ENCODE results near the gene OAS3.

Gene OAS3

GRCh38 chr12:112961074-112961473 is 22.8 kb downstream of the OAS3 start:
- Histone ChIP-seq H3K27me3 (ENCODE audit: insufficient read depth, low read length) (no peaks in the 10 kb centered on the region), H3K4me3 (ENCODE audit: low read depth, low read length) (no peak overlapping the region), H3K79me2 (ENCODE audit: control insufficient read depth, insufficient read depth, low read length, unreplicated experiment) (no peaks in the 10 kb centered on the region), H2AFZ (ENCODE audit: low read length, unreplicated experiment) (no peak overlapping the region), H3K36me3 (ENCODE audit: insufficient read depth, low read length) (peaks cover 68% of the 10 kb centered on the region), H3K27ac (ENCODE audit: low read depth, low read length) (no peak overlapping the region), H3K4me1 (ENCODE audit: control insufficient read depth, insufficient read depth, low read length, unreplicated experiment) (no peaks in the 10 kb centered on the region)

- no peak overlapping the region for H3K4me3 ChIP-seq (ENCODE audit: low read depth, low read length)
- H3K27ac ChIP-seq (ENCODE audit: low read depth, low read length): no peak overlapping the region
- no peak overlapping the region for H2AFZ ChIP-seq (ENCODE audit: low read length, unreplicated experiment)
- H3K36me3 ChIP-seq (ENCODE audit: insufficient read depth, low read length): peaks cover 70% of the 10 kb centered on the region
- H3K79me2 ChIP-seq (ENCODE audit: control insufficient read depth, insufficient read depth, low read length, unreplicated experiment): no peaks in the 10 kb centered on the region
- H3K4me1 ChIP-seq (ENCODE audit: control insufficient read depth, insufficient read depth, low read length, unreplicated experiment): no peaks in the 10 kb centered on the region
- H3K27me3 ChIP-seq (ENCODE audit: insufficient read depth, low read length): no peaks in the 10 kb centered on the region
Observed at GRCh38 chr12:112961536-112961935, 23.3 kb downstream of the OAS3 start.

DNA sequence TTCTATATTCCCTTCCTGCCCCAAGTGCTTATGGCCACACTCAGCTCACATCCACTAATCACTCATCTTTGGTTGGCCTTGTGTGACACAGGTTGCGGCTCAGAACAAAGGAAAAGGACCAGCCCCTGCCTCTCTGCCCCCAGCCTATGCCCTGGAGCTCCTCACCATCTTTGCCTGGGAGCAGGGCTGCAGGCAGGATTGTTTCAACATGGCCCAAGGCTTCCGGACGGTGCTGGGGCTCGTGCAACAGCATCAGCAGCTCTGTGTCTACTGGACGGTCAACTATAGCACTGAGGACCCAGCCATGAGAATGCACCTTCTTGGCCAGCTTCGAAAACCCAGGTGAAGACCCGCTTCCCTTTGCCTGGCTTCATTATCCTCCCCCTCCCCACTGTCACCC is 24.3 kb downstream of the OAS3 start:
- no peaks in the 10 kb centered on the region for H3K27me3 ChIP-seq (ENCODE audit: insufficient read depth, low read length)
- H3K36me3 ChIP-seq (ENCODE audit: insufficient read depth, low read length): peaks cover 80% of the 10 kb centered on the region
- H3K27ac ChIP-seq (ENCODE audit: low read depth, low read length): no peak overlapping the region
- H3K79me2 ChIP-seq (ENCODE audit: control insufficient read depth, insufficient read depth, low read length, unreplicated experiment): no peaks in the 10 kb centered on the region
- H3K4me1 ChIP-seq (ENCODE audit: control insufficient read depth, insufficient read depth, low read length, unreplicated experiment): no peaks in the 10 kb centered on the region
- H3K4me3 ChIP-seq (ENCODE audit: low read depth, low read length): no peak overlapping the region
- no peak overlapping the region for H2AFZ ChIP-seq (ENCODE audit: low read length, unreplicated experiment)

- Histone ChIP-seq H3K4me3 (ENCODE audit: low read depth, low read length) (no peak overlapping the region), H2AFZ (ENCODE audit: low read length, unreplicated experiment) (no peak overlapping the region), H3K27ac (ENCODE audit: low read depth, low read length) (no peak overlapping the region), H3K36me3 (ENCODE audit: insufficient read depth, low read length) (peaks cover 86% of the 10 kb centered on the region), H3K79me2 (ENCODE audit: control insufficient read depth, insufficient read depth, low read length, unreplicated experiment) (no peaks in the 10 kb centered on the region), H3K27me3 (ENCODE audit: insufficient read depth, low read length) (no peaks in the 10 kb centered on the region), H3K4me1 (ENCODE audit: control insufficient read depth, insufficient read depth, low read length, unreplicated experiment) (no peaks in the 10 kb centered on the region)
Observed at GRCh38 chr12:112963227-112963861, 25.1 kb downstream of the OAS3 start.

- H3K27me3 ChIP-seq (ENCODE audit: insufficient read depth, low read length): no peaks in the 10 kb centered on the region
- no peak overlapping the region for H3K4me3 ChIP-seq (ENCODE audit: low read depth, low read length)
- H3K4me1 ChIP-seq (ENCODE audit: control insufficient read depth, insufficient read depth, low read length, unreplicated experiment): no peaks in the 10 kb centered on the region
- peaks cover 91% of the 10 kb centered on the region for H3K36me3 ChIP-seq (ENCODE audit: insufficient read depth, low read length)
- H3K27ac ChIP-seq (ENCODE audit: low read depth, low read length): no peak overlapping the region
- no peak overlapping the region for H2AFZ ChIP-seq (ENCODE audit: low read length, unreplicated experiment)
- H3K79me2 ChIP-seq (ENCODE audit: control insufficient read depth, insufficient read depth, low read length, unreplicated experiment): no peaks in the 10 kb centered on the region
Observed at GRCh38 chr12:112964067-112964670, 25.9 kb downstream of the OAS3 start.

GRCh38 chr12:112964915-112965314 is 26.6 kb downstream of the OAS3 start:
- H3K27me3 ChIP-seq (ENCODE audit: insufficient read depth, low read length): no peaks in the 10 kb centered on the region
- H3K4me1 ChIP-seq (ENCODE audit: control insufficient read depth, insufficient read depth, low read length, unreplicated experiment): no peaks in the 10 kb centered on the region
- no peak overlapping the region for H3K27ac ChIP-seq (ENCODE audit: low read depth, low read length)
- H3K36me3 ChIP-seq (ENCODE audit: insufficient read depth, low read length): peaks cover 90% of the 10 kb centered on the region
- no peak overlapping the region for H2AFZ ChIP-seq (ENCODE audit: low read length, unreplicated experiment)
- H3K4me3 ChIP-seq (ENCODE audit: low read depth, low read length): no peak overlapping the region
- no peaks in the 10 kb centered on the region for H3K79me2 ChIP-seq (ENCODE audit: control insufficient read depth, insufficient read depth, low read length, unreplicated experiment)

GRCh38 chr12:112965643-112966042 is 27.4 kb downstream of the OAS3 start:
- no peaks in the 10 kb centered on the region for H3K4me1 ChIP-seq (ENCODE audit: control insufficient read depth, insufficient read depth, low read length, unreplicated experiment)
- no peaks in the 10 kb centered on the region for H3K27me3 ChIP-seq (ENCODE audit: insufficient read depth, low read length)
- no peak overlapping the region for H2AFZ ChIP-seq (ENCODE audit: low read length, unreplicated experiment)
- no peak overlapping the region for H3K27ac ChIP-seq (ENCODE audit: low read depth, low read length)
- H3K4me3 ChIP-seq (ENCODE audit: low read depth, low read length): no peak overlapping the region
- no peaks in the 10 kb centered on the region for H3K79me2 ChIP-seq (ENCODE audit: control insufficient read depth, insufficient read depth, low read length, unreplicated experiment)
- peaks cover 90% of the 10 kb centered on the region for H3K36me3 ChIP-seq (ENCODE audit: insufficient read depth, low read length)

DNA sequence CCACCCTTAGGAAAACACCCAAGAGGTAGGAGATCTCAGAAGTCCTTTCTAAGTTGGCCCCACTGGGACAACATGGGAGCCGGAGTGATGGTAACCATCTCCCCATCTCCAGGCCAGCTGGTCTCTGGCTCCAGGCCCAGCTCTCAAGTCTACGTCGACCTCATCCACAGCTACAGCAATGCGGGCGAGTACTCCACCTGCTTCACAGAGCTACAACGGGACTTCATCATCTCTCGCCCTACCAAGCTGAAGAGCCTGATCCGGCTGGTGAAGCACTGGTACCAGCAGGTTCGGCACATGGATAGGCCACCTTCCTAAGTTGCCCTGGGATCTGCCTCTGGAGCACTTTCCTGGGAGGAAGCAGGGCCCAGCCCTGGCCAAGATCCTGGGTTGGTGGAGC is 29.0 kb downstream of the OAS3 start:
- Histone ChIP-seq H3K27ac (ENCODE audit: low read depth, low read length) (no peak overlapping the region), H3K27me3 (ENCODE audit: insufficient read depth, low read length) (no peaks in the 10 kb centered on the region), H3K4me1 (ENCODE audit: control insufficient read depth, insufficient read depth, low read length, unreplicated experiment) (no peaks in the 10 kb centered on the region), H3K4me3 (ENCODE audit: low read depth, low read length) (no peak overlapping the region), H2AFZ (ENCODE audit: low read length, unreplicated experiment) (no peak overlapping the region), H3K79me2 (ENCODE audit: control insufficient read depth, insufficient read depth, low read length, unreplicated experiment) (no peaks in the 10 kb centered on the region), H3K36me3 (ENCODE audit: insufficient read depth, low read length) (peaks cover 76% of the 10 kb centered on the region)

DNA sequence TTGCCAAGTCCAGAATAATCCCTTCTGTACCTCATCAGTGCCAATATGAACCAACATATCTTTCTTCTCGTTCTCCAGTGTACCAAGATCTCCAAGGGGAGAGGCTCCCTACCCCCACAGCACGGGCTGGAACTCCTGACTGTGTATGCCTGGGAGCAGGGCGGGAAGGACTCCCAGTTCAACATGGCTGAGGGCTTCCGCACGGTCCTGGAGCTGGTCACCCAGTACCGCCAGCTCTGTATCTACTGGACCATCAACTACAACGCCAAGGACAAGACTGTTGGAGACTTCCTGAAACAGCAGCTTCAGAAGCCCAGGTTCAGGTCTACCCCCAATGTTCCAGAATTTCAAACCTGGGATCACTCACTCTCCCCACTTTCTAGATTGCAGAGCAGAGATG is 29.6 kb downstream of the OAS3 start:
- Histone ChIP-seq H3K27me3 (ENCODE audit: insufficient read depth, low read length) (no peaks in the 10 kb centered on the region), H2AFZ (ENCODE audit: low read length, unreplicated experiment) (no peak overlapping the region), H3K36me3 (ENCODE audit: insufficient read depth, low read length) (peaks cover 71% of the 10 kb centered on the region), H3K4me3 (ENCODE audit: low read depth, low read length) (no peak overlapping the region), H3K79me2 (ENCODE audit: control insufficient read depth, insufficient read depth, low read length, unreplicated experiment) (no peaks in the 10 kb centered on the region), H3K27ac (ENCODE audit: low read depth, low read length) (no peak overlapping the region), H3K4me1 (ENCODE audit: control insufficient read depth, insufficient read depth, low read length, unreplicated experiment) (no peaks in the 10 kb centered on the region)

DNA sequence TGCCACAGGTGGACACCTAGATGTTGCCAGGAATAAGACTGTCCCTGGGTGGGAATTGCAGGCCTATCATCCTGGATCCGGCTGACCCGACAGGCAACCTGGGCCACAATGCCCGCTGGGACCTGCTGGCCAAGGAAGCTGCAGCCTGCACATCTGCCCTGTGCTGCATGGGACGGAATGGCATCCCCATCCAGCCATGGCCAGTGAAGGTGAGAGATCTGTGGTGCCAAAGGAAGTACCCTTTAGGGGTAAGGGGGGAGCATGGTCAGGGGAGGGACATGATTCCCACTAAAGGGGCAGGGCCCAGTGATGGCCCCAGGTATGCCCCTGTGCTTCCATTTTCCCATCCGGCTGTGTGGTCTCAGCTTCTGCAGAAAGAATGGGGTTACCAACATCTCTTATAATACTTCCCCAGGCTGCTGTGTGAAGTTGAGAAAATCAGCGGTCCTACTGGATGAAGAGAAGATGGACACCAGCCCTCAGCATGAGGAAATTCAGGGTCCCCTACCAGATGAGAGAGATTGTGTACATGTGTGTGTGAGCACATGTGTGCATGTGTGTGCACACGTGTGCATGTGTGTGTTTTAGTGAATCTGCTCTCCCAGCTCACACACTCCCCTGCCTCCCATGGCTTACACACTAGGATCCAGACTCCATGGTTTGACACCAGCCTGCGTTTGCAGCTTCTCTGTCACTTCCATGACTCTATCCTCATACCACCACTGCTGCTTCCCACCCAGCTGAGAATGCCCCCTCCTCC is 31.5 kb downstream of the OAS3 start:
- no peaks in the 10 kb centered on the region for H3K27me3 ChIP-seq (ENCODE audit: insufficient read depth, low read length)
- no peak overlapping the region for H2AFZ ChIP-seq (ENCODE audit: low read length, unreplicated experiment)
- no peak overlapping the region for H3K27ac ChIP-seq (ENCODE audit: low read depth, low read length)
- no peak overlapping the region for H3K4me3 ChIP-seq (ENCODE audit: low read depth, low read length)
- no peaks in the 10 kb centered on the region for H3K79me2 ChIP-seq (ENCODE audit: control insufficient read depth, insufficient read depth, low read length, unreplicated experiment)
- H3K36me3 ChIP-seq (ENCODE audit: insufficient read depth, low read length): peaks cover 54% of the 10 kb centered on the region
- H3K4me1 ChIP-seq (ENCODE audit: control insufficient read depth, insufficient read depth, low read length, unreplicated experiment): no peaks in the 10 kb centered on the region

GRCh38 chr12:112970391-112970790 is 32.1 kb downstream of the OAS3 start:
- no peak overlapping the region for H3K27ac ChIP-seq (ENCODE audit: low read depth, low read length)
- no peaks in the 10 kb centered on the region for H3K27me3 ChIP-seq (ENCODE audit: insufficient read depth, low read length)
- no peak overlapping the region for H3K4me3 ChIP-seq (ENCODE audit: low read depth, low read length)
- H2AFZ ChIP-seq (ENCODE audit: low read length, unreplicated experiment): no peak overlapping the region
- peaks cover 48% of the 10 kb centered on the region for H3K36me3 ChIP-seq (ENCODE audit: insufficient read depth, low read length)
- no peaks in the 10 kb centered on the region for H3K79me2 ChIP-seq (ENCODE audit: control insufficient read depth, insufficient read depth, low read length, unreplicated experiment)
- no peaks in the 10 kb centered on the region for H3K4me1 ChIP-seq (ENCODE audit: control insufficient read depth, insufficient read depth, low read length, unreplicated experiment)
